ENCODE data around the gene KIAA1328. TPM values are rescaled to one million over a fixed set of nuclear protein-coding genes. Genes with fewer than 3 reads are reported as not detected.

The KIAA1328 gene
- total and polyA plus RNA-seq, 9 of the 15 experiments (the other 6 are each of a cell fraction or from before 2014, with no cell fraction given) = 4.0 to 8.6 (median 7.4) TPM

DNA sequence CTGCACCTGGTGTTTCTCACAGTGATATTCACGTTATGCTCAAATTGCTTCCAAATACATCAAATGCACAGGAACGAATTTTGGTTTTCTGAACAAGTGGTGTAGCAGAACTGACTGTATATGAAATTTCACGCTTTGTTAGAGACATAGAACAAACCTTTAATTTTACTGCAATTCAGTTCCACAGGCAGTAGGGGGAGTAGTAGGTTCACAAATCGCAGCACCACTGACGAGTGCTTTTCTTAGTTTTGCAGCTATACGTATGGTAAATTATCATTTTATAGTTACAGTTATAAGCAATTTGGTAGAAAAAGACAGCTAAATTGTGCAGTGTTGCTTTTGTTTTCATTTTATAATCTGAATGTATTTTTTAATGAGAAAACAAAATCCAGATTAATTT lies 113.3 kb downstream of the KIAA1328 start:
- Histone ChIP-seq H3K9ac (ENCODE audit: insufficient read depth in 1 of 2, low read depth in 2 of 2, low read length in 2 of 2) (no peak overlapping the region), H3K9me3 (replicated peaks; ENCODE audit: control insufficient read depth, insufficient read depth, low read depth, low read length) (no peaks in the 10 kb centered on the region), H3K36me3 (ENCODE audit: control insufficient read depth, insufficient read depth, low read length) (no peaks in the 10 kb centered on the region), H3K4me2 (ENCODE audit: insufficient read depth, low read length) (no peak overlapping the region), H2AFZ (ENCODE audit: low read depth, low read length) (no peak overlapping the region), H3K4me3 (no peak overlapping the region), H3K27me3 (ENCODE audit: control insufficient read depth in 2 of 2, insufficient read depth in 2 of 2, low read length in 2 of 2) (no peaks in the 10 kb centered on the region), H3K79me2 (ENCODE audit: control insufficient read depth, insufficient read depth, low read length) (no peaks in the 10 kb centered on the region), H3K27ac (ENCODE audit: extremely low read depth, low read depth, low read length) (no peak overlapping the region), H3K4me1 (replicated peaks in 1 of 2; ENCODE audit: control insufficient read depth in 2 of 2, insufficient read depth in 2 of 2, low read length in 2 of 2) (no peaks in the 10 kb centered on the region), H4K20me1 (replicated peaks; ENCODE audit: control insufficient read depth, insufficient read depth, low read length) (no peaks in the 10 kb centered on the region), H3K9me1 (ENCODE audit: control insufficient read depth, insufficient read depth, low read length) (no peaks in the 10 kb centered on the region)
- FAIRE-seq (peak; percentile 88), DNase-seq (ENCODE audit: extremely low read depth in 1 of 4, low spot score in 3 of 4) (peak; percentile 53 to 64 (median 58)), ATAC-seq (peak; percentile 95)
- ChIA-PET POLR2A (no interaction called here), CTCF (ENCODE audit: low intra/inter-chr PET ratio) (interaction anchor here (1.1 to 1.3 kb wide), 2 partner anchors 534 to 596 kb away, joined by 4 to 6 read pairs; no protein-coding TSS in a partner anchor)
- intact Hi-C loops (cut with micrococcal nuclease) = loop anchor here (1.0 to 10.0 kb wide), 5 partner anchors 313 to 597 kb away; no protein-coding TSS in a partner anchor
- WGBS (ENCODE audit: insufficient coverage, low coverage, missing lambda C conversion rate) = 5% methylated on average over 6 of the region's 6 CpGs
- in situ Hi-C loops (cut with MboI) = loop anchor here (25.0 kb wide), 1 partner anchor 545 kb away; no protein-coding TSS in a partner anchor
- BruUV-seq (replicated peaks) = no TSS peak
- TF ChIP-seq TEAD1 (CRISPR knock-in tag; IDR thresholded peaks at IDR 0.05) = no peak
- TF ChIP-seq, protein P1, sequence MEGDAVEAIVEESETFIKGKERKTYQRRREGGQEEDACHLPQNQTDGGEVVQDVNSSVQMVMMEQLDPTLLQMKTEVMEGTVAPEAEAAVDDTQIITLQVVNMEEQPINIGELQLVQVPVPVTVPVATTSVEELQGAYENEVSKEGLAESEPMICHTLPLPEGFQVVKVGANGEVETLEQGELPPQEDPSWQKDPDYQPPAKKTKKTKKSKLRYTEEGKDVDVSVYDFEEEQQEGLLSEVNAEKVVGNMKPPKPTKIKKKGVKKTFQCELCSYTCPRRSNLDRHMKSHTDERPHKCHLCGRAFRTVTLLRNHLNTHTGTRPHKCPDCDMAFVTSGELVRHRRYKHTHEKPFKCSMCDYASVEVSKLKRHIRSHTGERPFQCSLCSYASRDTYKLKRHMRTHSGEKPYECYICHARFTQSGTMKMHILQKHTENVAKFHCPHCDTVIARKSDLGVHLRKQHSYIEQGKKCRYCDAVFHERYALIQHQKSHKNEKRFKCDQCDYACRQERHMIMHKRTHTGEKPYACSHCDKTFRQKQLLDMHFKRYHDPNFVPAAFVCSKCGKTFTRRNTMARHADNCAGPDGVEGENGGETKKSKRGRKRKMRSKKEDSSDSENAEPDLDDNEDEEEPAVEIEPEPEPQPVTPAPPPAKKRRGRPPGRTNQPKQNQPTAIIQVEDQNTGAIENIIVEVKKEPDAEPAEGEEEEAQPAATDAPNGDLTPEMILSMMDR (IDR thresholded peaks at IDR 0.05 in 2 of 3, conservative IDR thresholded peaks at IDR 0.05 in 1 of 3; ENCODE audit: insufficient read depth in 2 of 3, low read depth in 1 of 3, low read length in 3 of 3) = peak; percentile 64 to 91 (median 88)
- TF ChIP-seq, protein P2, sequence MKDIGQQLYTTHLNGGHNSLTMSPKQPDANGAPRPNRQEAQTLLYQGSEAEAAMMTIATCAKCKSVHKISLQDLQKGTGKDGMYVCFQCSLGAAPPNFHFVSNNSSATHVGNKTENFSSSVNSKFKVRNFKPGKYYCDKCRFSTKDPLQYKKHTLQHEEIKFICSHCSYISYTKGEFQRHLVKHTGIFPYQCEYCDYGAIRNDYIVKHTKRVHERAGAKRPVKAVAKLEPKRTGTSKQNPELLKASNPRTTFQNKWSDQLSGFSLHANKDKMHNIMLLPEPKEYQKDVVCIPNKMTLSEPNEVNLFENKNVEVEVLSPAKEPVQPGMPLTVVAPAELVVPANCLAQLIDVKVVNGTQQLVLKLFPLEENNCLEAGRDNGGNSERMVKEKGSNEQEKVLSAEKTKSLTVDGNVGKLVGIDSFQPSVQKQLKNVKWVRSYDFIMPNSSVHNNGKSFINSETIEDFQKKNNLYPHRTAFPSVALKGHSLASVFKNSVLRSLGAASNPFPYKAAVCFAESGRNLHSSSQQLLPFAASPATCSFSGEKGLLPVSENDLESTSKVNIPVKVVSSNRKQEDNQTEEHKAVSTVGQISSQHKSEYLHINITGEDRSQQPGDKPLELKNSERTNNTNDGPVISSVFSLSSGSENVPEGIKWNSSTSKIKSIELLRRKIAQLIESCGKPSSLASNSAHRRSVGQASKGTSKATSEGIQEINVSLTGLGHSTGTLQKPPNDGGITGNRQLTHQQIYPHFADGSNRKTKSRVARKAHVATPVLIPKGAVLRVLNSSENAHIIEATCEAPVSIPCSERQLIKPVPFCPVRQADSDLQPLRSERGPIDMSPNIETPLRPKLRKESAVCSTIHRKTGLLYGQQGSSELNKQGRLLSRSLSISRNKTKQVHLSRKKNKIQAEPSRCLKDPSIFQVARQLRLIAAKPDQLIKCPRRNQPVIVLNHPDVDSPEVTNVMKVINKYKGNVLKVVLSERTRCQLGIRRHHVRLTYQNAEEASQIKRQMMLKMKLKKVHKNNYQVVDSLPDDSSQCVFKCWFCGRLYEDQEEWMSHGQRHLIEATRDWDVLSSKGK (CRISPR knock-in tag; IDR thresholded peaks at IDR 0.05) = no peak
- TF ChIP-seq ZNF583 (CRISPR knock-in tag; IDR thresholded peaks at IDR 0.05) = no peak
- TF ChIP-seq RAD21 (CRISPR knock-in tag; conservative IDR thresholded peaks at IDR 0.05 in 1 of 2, IDR thresholded peaks at IDR 0.05 in 1 of 2) = peak; percentile 59 to 79
- TF ChIP-seq ATF1 (CRISPR knock-in tag; IDR thresholded peaks at IDR 0.05) = no peak
- TF ChIP-seq ATF1 (tag; IDR thresholded peaks at IDR 0.05) = 0 out of 2 replicates have a peak, but pooled peaks have one; percentile 23
- TF ChIP-seq ZNF347 (CRISPR knock-in tag; IDR thresholded peaks at IDR 0.05; ENCODE audit: low read depth) = no peak
- TF ChIP-seq DEAF1 (CRISPR knock-in tag; IDR thresholded peaks at IDR 0.05) = peak; percentile 50; the same call in 1 of the 2 replicates
- no peak for TF ChIP-seq ZHX1 (conservative IDR thresholded peaks at IDR 0.05; ENCODE audit: low read length)
- TF ChIP-seq CCNT2 (IDR thresholded peaks at IDR 0.05; ENCODE audit: borderline replicate concordance, extremely low read depth, insufficient read length, low read depth, low read length) = no peak

Measured in K562 (cell line).